ENCODE data around the gene SPATA31D3. TPM values are rescaled to one million over a fixed set of nuclear protein-coding genes. Genes with fewer than 3 reads are reported as not detected.
"Not testable (repeated sequence)": the region's sequence is repeated elsewhere in the genome, so short reads cannot be mapped to it uniquely, and the experiment has no call there.

Gene SPATA31D3
- polyA plus RNA-seq (2013, experiment 1 of 2) = not detected
- polyA plus RNA-seq (2013, experiment 2 of 2) = not detected

- H3K4me2 ChIP-seq (ENCODE audit: insufficient read depth, low read length, poor library complexity, severe bottlenecking); H2AK5ac ChIP-seq (ENCODE audit: low read depth, low read length); H3K14ac ChIP-seq (ENCODE audit: low read length); H4K8ac ChIP-seq (ENCODE audit: low read depth, low read length); H2BK5ac ChIP-seq (ENCODE audit: low read length); H3K27me3 ChIP-seq (ENCODE audit: control insufficient read depth in 3 of 3, insufficient read depth in 3 of 3, low read depth in 1 of 3, low read length in 3 of 3); H3K27ac ChIP-seq (replicated peaks; ENCODE audit: low read length); H2BK15ac ChIP-seq (ENCODE audit: low read length); H3K79me1 ChIP-seq (ENCODE audit: low read depth, low read length); H2BK120ac ChIP-seq (ENCODE audit: low read depth, low read length); H3K36me3 ChIP-seq (replicated peaks in 1 of 2; ENCODE audit: control insufficient read depth in 2 of 2, insufficient read depth in 2 of 2, low read length in 2 of 2); H4K91ac ChIP-seq (ENCODE audit: low read depth, low read length, poor library complexity); H3K4ac ChIP-seq (ENCODE audit: low read length); H2BK12ac ChIP-seq (ENCODE audit: low read length); H3K9me3 ChIP-seq (replicated peaks in 1 of 2; ENCODE audit: control insufficient read depth in 2 of 2, insufficient read depth in 1 of 2, low read depth in 1 of 2, low read length in 2 of 2); DNase-seq (ENCODE audit: low spot score); H3K23ac ChIP-seq (ENCODE audit: low read depth, low read length, poor library complexity); H2AFZ ChIP-seq (ENCODE audit: low read length); H3K18ac ChIP-seq (ENCODE audit: low read length); H3K9ac ChIP-seq (ENCODE audit: low read depth, low read length, poor library complexity); H3K4me1 ChIP-seq (ENCODE audit: control insufficient read depth in 2 of 2, insufficient read depth in 1 of 2, low read depth in 1 of 2, low read length in 2 of 2); H3K4me3 ChIP-seq (ENCODE audit: low read length in 2 of 2): not testable (repeated sequence)
- no CpG with 5 or more reads among the region's 2 CpGs for WGBS, 2 donors (ENCODE audit: extremely low coverage in 2 of 2, insufficient read length in 2 of 2, insufficient replicate concordance in 1 of 2)
Measured at GRCh38 chr9:81943393-81943792, at the start of gene SPATA31D3. Gene SPATA31D3 (plus strand): TSS chr9:81943500. CDS start chr9:81943586, 86 bp downstream.

- Histone ChIP-seq H2BK5ac (ENCODE audit: low read length) (no peak overlapping the region), H3K36me3 (replicated peaks in 1 of 2; ENCODE audit: control insufficient read depth in 2 of 2, insufficient read depth in 2 of 2, low read length in 2 of 2) (no peaks in the 10 kb centered on the region), H3K14ac (ENCODE audit: low read length) (no peak overlapping the region), H3K79me1 (ENCODE audit: low read depth, low read length) (no peaks in the 10 kb centered on the region), H2BK15ac (ENCODE audit: low read length) (no peak overlapping the region), H4K91ac (ENCODE audit: low read depth, low read length, poor library complexity) (no peak overlapping the region), H3K4me1 (ENCODE audit: control insufficient read depth in 2 of 2, insufficient read depth in 1 of 2, low read depth in 1 of 2, low read length in 2 of 2) (no peaks in the 10 kb centered on the region), H3K18ac (ENCODE audit: low read length) (no peak overlapping the region), H3K27ac (replicated peaks; ENCODE audit: low read length) (no peak overlapping the region), H2BK120ac (ENCODE audit: low read depth, low read length) (no peak overlapping the region), H2AK5ac (ENCODE audit: low read depth, low read length) (no peak overlapping the region), H3K4me3 (ENCODE audit: low read length in 2 of 2) (no peak overlapping the region), H2BK12ac (ENCODE audit: low read length) (no peak overlapping the region), H3K4me2 (ENCODE audit: insufficient read depth, low read length, poor library complexity, severe bottlenecking) (no peak overlapping the region), H2AFZ (ENCODE audit: low read length) (no peak overlapping the region), H3K27me3 (ENCODE audit: control insufficient read depth in 3 of 3, insufficient read depth in 3 of 3, low read depth in 1 of 3, low read length in 3 of 3) (no peaks in the 10 kb centered on the region), H3K23ac (ENCODE audit: low read depth, low read length, poor library complexity) (no peak overlapping the region), H3K9ac (ENCODE audit: low read depth, low read length, poor library complexity) (no peak overlapping the region), H4K8ac (ENCODE audit: low read depth, low read length) (no peak overlapping the region), H3K4ac (ENCODE audit: low read length) (no peak overlapping the region), H3K9me3 (replicated peaks in 1 of 2; ENCODE audit: control insufficient read depth in 2 of 2, insufficient read depth in 1 of 2, low read depth in 1 of 2, low read length in 2 of 2) (no peaks in the 10 kb centered on the region)
- no CpG with 5 or more reads among the region's 3 CpGs for WGBS, 2 donors (ENCODE audit: extremely low coverage in 2 of 2, insufficient read length in 2 of 2, insufficient replicate concordance in 1 of 2)
- DNase-seq (ENCODE audit: low spot score) = no peak
Measured at GRCh38 chr9:81893929-81894328, 49.4 kb upstream of the SPATA31D3 start.

DNA sequence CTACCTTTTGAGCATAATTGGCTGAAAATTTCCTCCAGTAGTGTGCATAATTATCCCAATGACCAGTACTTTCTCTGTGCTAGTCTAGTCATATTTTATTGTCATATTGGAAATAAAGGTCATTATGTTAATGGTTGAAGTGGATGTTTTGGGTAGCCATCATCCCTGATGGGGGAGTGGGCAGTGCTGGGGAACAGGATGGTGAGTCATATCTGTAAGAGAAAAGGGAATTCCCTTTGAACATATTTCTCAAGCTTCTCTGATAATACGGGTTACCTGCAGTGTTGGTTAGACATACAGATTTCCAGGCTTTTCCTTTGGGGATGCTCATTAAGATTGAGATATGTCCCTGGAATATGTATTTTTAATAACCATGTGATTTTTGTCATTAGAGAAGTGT is 48.4 kb upstream of the SPATA31D3 start:
- Histone ChIP-seq H3K79me1 (ENCODE audit: low read depth, low read length) (no peaks in the 10 kb centered on the region), H3K4me1 (ENCODE audit: control insufficient read depth in 2 of 2, insufficient read depth in 1 of 2, low read depth in 1 of 2, low read length in 2 of 2) (no peaks in the 10 kb centered on the region), H4K91ac (ENCODE audit: low read depth, low read length, poor library complexity) (no peak overlapping the region), H3K9ac (ENCODE audit: low read depth, low read length, poor library complexity) (no peak overlapping the region), H3K27ac (replicated peaks; ENCODE audit: low read length) (no peak overlapping the region), H3K4ac (ENCODE audit: low read length) (no peak overlapping the region), H2AFZ (ENCODE audit: low read length) (no peak overlapping the region), H3K4me3 (ENCODE audit: low read length in 2 of 2) (no peak overlapping the region), H3K23ac (ENCODE audit: low read depth, low read length, poor library complexity) (no peak overlapping the region), H2BK12ac (ENCODE audit: low read length) (no peak overlapping the region), H2BK15ac (ENCODE audit: low read length) (no peak overlapping the region), H3K27me3 (ENCODE audit: control insufficient read depth in 3 of 3, insufficient read depth in 3 of 3, low read depth in 1 of 3, low read length in 3 of 3) (no peaks in the 10 kb centered on the region), H4K8ac (ENCODE audit: low read depth, low read length) (no peak overlapping the region), H3K18ac (ENCODE audit: low read length) (no peak overlapping the region), H2AK5ac (ENCODE audit: low read depth, low read length) (no peak overlapping the region), H3K36me3 (replicated peaks in 1 of 2; ENCODE audit: control insufficient read depth in 2 of 2, insufficient read depth in 2 of 2, low read length in 2 of 2) (no peaks in the 10 kb centered on the region), H3K9me3 (replicated peaks in 1 of 2; ENCODE audit: control insufficient read depth in 2 of 2, insufficient read depth in 1 of 2, low read depth in 1 of 2, low read length in 2 of 2) (no peaks in the 10 kb centered on the region), H2BK120ac (ENCODE audit: low read depth, low read length) (no peak overlapping the region), H3K4me2 (ENCODE audit: insufficient read depth, low read length, poor library complexity, severe bottlenecking) (no peak overlapping the region), H3K14ac (ENCODE audit: low read length) (no peak overlapping the region), H2BK5ac (ENCODE audit: low read length) (no peak overlapping the region)
- no peak for DNase-seq (ENCODE audit: low spot score)
- no CpG with 5 or more reads among the region's 1 CpG for WGBS, 2 donors (ENCODE audit: extremely low coverage in 2 of 2, insufficient read length in 2 of 2, insufficient replicate concordance in 1 of 2)

DNA sequence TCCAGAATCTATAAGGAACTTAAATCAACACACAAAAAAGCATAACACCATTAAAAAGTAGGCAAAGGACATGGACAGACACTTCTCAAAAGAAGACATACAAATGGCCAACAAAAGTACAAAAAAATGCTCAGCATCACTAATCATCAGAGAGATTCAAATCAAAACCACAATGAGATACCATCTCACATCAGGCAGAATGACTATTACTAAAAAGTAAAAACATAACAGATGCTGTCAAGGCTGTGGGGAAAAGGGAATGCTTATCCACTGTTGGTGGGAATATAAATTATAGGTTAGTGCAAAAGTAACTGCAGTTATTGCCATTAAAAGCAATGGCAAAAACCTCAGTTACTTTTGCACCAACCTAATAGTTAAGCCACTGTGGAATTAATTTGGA is 47.2 kb upstream of the SPATA31D3 start:
- DNase-seq (ENCODE audit: low spot score) = no peak
- Histone ChIP-seq H2BK12ac (ENCODE audit: low read length) (no peak overlapping the region), H3K23ac (ENCODE audit: low read depth, low read length, poor library complexity) (no peak overlapping the region), H4K91ac (ENCODE audit: low read depth, low read length, poor library complexity) (no peak overlapping the region), H3K14ac (ENCODE audit: low read length) (no peak overlapping the region), H3K9me3 (replicated peaks in 1 of 2; ENCODE audit: control insufficient read depth in 2 of 2, insufficient read depth in 1 of 2, low read depth in 1 of 2, low read length in 2 of 2) (no peaks in the 10 kb centered on the region), H3K18ac (ENCODE audit: low read length) (no peak overlapping the region), H3K4me3 (ENCODE audit: low read length in 2 of 2) (no peak overlapping the region), H3K36me3 (replicated peaks in 1 of 2; ENCODE audit: control insufficient read depth in 2 of 2, insufficient read depth in 2 of 2, low read length in 2 of 2) (no peaks in the 10 kb centered on the region), H2BK120ac (ENCODE audit: low read depth, low read length) (no peak overlapping the region), H2AFZ (ENCODE audit: low read length) (no peak overlapping the region), H3K4ac (ENCODE audit: low read length) (no peak overlapping the region), H3K27ac (replicated peaks; ENCODE audit: low read length) (no peak overlapping the region), H3K4me1 (ENCODE audit: control insufficient read depth in 2 of 2, insufficient read depth in 1 of 2, low read depth in 1 of 2, low read length in 2 of 2) (no peaks in the 10 kb centered on the region), H2BK5ac (ENCODE audit: low read length) (no peak overlapping the region), H3K79me1 (ENCODE audit: low read depth, low read length) (no peaks in the 10 kb centered on the region), H3K9ac (ENCODE audit: low read depth, low read length, poor library complexity) (no peak overlapping the region), H3K27me3 (ENCODE audit: control insufficient read depth in 3 of 3, insufficient read depth in 3 of 3, low read depth in 1 of 3, low read length in 3 of 3) (no peaks in the 10 kb centered on the region), H2BK15ac (ENCODE audit: low read length) (no peak overlapping the region), H3K4me2 (ENCODE audit: insufficient read depth, low read length, poor library complexity, severe bottlenecking) (no peak overlapping the region), H2AK5ac (ENCODE audit: low read depth, low read length) (no peak overlapping the region), H4K8ac (ENCODE audit: low read depth, low read length) (no peak overlapping the region)

All from neuronal stem cell (in vitro differentiated cells).